Hepatocyte (in vitro differentiated cells): Measurements from ENCODE around the gene PLAAT3. TPM values are rescaled to one million over a fixed set of nuclear protein-coding genes. Genes with fewer than 3 reads are reported as not detected.

Experiments
- DNase-seq: peaks from one replicate; pipeline ENCODE4 v3.0.0-alpha.2; 2016; ENCODE audit warnings: low spot score
- H2AFZ ChIP-seq: fragments of 200-600 bp; sonication (generic); 2 replicates; pipeline ENCODE4 v1.6.0; 2016; ENCODE audit warnings: antibody characterized with exemption, mild to moderate bottlenecking
- H3K27ac ChIP-seq: fragments of 200-600 bp; sonication (generic); 2 replicates; pipeline ENCODE4 v1.5.1; 2016; ENCODE audit warnings: mild to moderate bottlenecking
- H3K27me3 ChIP-seq: fragments of 200-600 bp; sonication (generic); 2 replicates; pipeline ENCODE4 v1.6.1; 2016
- H3K36me3 ChIP-seq: fragments of 200-600 bp; sonication (generic); replicated peaks from 2 replicates; pipeline ENCODE4 v1.5.1; 2016; ENCODE audit warnings: low read depth; ENCODE audit not compliant: insufficient read depth
- H3K4me1 ChIP-seq: fragments of 200-600 bp; sonication (generic); 2 replicates; pipeline ENCODE4 v1.5.1; 2016; ENCODE audit warnings: mild to moderate bottlenecking, moderate library complexity; ENCODE audit not compliant: insufficient read depth
- H3K4me2 ChIP-seq: fragments of 200-600 bp; sonication (generic); 2 replicates; pipeline ENCODE4 v1.6.0; 2016
- H3K4me3 ChIP-seq: fragments of 200-600 bp; sonication (generic); 2 replicates; pipeline ENCODE4 v1.5.1; 2016; ENCODE audit warnings: mild to moderate bottlenecking
- H3K79me2 ChIP-seq: fragments of 200-600 bp; sonication (generic); 2 replicates; pipeline ENCODE4 v1.6.0; 2017; ENCODE audit warnings: mild to moderate bottlenecking
- H3K9me2 ChIP-seq: fragments of 200-600 bp; sonication (generic); replicated peaks from 2 replicates; pipeline ENCODE4 v1.6.0; 2017; ENCODE audit warnings: mild to moderate bottlenecking; ENCODE audit not compliant: insufficient read depth
- H3K9me3 ChIP-seq: fragments of 200-600 bp; sonication (generic); 2 replicates; pipeline ENCODE4 v1.5.1; 2016; ENCODE audit warnings: low read depth, mild to moderate bottlenecking
- H4K20me1 ChIP-seq: fragments of 200-600 bp; sonication (generic); 2 replicates; pipeline ENCODE4 v1.6.0; 2016; ENCODE audit warnings: mild to moderate bottlenecking; ENCODE audit not compliant: insufficient read depth, poor library complexity, severe bottlenecking
- EZH2 ChIP-seq: fragments of 200-600 bp; sonication (generic); IDR thresholded peaks from 2 replicates; pipeline ENCODE4 v1.6.1; 2016; ENCODE audit warnings: antibody characterized with exemption, mild to moderate bottlenecking, borderline replicate concordance
- EZH2phosphoT487 ChIP-seq: fragments of 200-600 bp; sonication (generic); IDR thresholded peaks from one replicate; pipeline ENCODE4 v1.6.1; 2018; ENCODE audit warnings: antibody characterized with exemption, mild to moderate bottlenecking, low read depth, moderate library complexity; ENCODE audit not compliant: unreplicated experiment, severe bottlenecking
- WGBS: methylation state at CpG from one replicate; pipeline ENCODE4 v1.1.6; 2016; ENCODE audit warnings: low lambda C conversion rate; ENCODE audit errors: missing lambda C conversion rate; 5-methylcytosine and 5-hydroxymethylcytosine counted together
- polyA plus RNA-seq: library from polyadenylated mRNA; unstranded; fragments of >200 nt; fragmentation: Nextera tagmentation; extraction: Ambion mirVana; gene quantifications from 2 replicates; pipeline ENCODE4 v1.2.1, GENCODE V29; 2016
- total RNA-seq: library from RNA; depleted of rRNA; stranded (reverse); fragments of >200 nt; gene quantifications from 2 replicates; pipeline ENCODE4 v1.2.3, GENCODE V29; 2014
- TF ChIP-seq, protein P1 (sequence below): fragments of 200-600 bp; sonication (generic); IDR thresholded peaks from 2 replicates; pipeline ENCODE4 v1.5.1; 2016; ENCODE audit warnings: antibody characterized with exemption, mild to moderate bottlenecking; ENCODE audit not compliant: poor library complexity

Gene PLAAT3
- total and polyA plus RNA-seq, 2 experiments from 2014 or later = 32.4 to 49.6 TPM

DNA sequence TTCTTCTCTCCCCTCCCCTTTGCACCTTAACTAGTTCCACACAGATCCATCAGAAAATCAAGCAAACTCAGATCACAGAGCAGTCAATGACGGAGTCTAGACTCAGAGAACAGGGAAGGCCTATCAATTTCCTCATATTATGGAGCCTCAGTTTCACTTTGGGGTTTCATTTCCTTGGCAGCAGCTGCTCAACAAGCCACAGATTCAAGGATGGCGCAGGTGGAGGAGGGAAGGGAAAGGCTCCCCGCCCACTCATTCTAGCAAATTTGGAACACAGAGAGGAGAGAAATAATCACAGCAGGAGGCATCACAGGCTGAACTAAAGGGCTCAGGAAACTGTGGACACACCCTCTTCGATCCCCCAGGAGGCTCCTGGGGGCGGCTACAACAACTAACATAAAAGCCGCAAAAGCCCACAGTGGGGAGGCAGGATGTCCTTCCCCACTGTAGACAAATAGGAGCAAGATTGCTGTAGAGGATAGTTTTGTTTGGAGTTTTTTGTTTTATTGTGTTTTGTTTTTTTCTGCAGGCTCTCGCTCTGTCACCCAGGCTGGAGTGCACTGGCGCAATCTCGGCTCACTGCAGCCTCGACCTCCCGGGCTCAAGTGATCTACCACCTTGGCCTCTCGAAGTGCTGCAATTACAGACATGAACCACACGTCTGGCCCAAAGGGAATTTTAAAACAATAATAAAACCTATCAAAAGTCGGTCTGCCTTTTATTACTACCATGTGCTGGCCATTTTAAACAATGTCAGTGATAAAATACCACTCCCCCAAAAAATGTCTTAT lies 3.4 kb downstream of the PLAAT3 start:
- no peak for TF ChIP-seq EZH2phosphoT487
- TF ChIP-seq EZH2 = no peak
- TF ChIP-seq, protein P1, sequence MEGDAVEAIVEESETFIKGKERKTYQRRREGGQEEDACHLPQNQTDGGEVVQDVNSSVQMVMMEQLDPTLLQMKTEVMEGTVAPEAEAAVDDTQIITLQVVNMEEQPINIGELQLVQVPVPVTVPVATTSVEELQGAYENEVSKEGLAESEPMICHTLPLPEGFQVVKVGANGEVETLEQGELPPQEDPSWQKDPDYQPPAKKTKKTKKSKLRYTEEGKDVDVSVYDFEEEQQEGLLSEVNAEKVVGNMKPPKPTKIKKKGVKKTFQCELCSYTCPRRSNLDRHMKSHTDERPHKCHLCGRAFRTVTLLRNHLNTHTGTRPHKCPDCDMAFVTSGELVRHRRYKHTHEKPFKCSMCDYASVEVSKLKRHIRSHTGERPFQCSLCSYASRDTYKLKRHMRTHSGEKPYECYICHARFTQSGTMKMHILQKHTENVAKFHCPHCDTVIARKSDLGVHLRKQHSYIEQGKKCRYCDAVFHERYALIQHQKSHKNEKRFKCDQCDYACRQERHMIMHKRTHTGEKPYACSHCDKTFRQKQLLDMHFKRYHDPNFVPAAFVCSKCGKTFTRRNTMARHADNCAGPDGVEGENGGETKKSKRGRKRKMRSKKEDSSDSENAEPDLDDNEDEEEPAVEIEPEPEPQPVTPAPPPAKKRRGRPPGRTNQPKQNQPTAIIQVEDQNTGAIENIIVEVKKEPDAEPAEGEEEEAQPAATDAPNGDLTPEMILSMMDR = no peak
- Histone ChIP-seq H3K79me2 (peaks cover 33% of the 10 kb centered on the region), H3K9me3 (no peaks in the 10 kb centered on the region), H3K27me3 (no peaks in the 10 kb centered on the region), H2AFZ (no peak overlapping the region), H3K27ac (peak overlapping the region; percentile 39), H3K36me3 (no peaks in the 10 kb centered on the region), H3K4me1 (peaks cover 21% of the 10 kb centered on the region), H4K20me1 (no peaks in the 10 kb centered on the region), H3K4me3 (no peak overlapping the region), H3K9me2 (no peaks in the 10 kb centered on the region), H3K4me2 (peak overlapping the region; percentile 99)
- DNase-seq = no peak
- WGBS = 55% methylated on average over 14 of the region's 14 CpGs

DNA sequence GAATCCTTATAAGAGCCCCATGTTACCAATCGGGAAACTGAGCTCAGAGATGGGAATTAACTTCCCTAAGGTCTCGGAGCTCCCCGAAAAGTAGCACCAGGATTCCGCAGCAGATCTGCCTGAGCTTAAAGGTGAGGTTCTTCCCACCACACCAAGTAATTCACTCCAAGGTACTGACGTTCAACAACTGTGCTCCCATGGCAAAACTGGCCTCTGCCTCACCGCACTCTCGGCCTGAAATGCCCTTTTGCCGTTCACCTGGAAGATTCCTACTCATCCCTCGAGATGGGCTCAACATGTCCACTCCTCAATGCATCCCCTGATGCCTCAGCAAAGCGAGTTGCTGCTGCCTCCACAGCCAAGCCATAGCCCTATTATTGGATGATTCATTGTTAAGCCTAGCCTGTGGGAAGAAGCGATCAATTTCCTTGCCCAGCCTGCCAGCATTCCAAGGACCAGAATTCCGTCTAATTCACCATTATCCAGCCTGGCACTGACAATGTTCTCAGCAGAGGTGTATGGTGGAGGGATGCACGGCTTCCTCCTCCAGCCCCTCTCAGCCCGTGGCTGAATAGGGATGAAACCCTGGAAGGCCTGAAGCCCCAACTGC lies 4.2 kb downstream of the PLAAT3 start:
- no peak for DNase-seq
- Histone ChIP-seq H3K4me1 (peaks cover 21% of the 10 kb centered on the region), H3K9me3 (no peaks in the 10 kb centered on the region), H3K79me2 (peaks cover 36% of the 10 kb centered on the region), H3K4me2 (no peak overlapping the region), H3K36me3 (no peaks in the 10 kb centered on the region), H4K20me1 (no peaks in the 10 kb centered on the region), H3K27ac (no peak overlapping the region), H3K27me3 (no peaks in the 10 kb centered on the region), H3K9me2 (no peaks in the 10 kb centered on the region), H3K4me3 (no peak overlapping the region), H2AFZ (no peak overlapping the region)
- TF ChIP-seq EZH2 (no peak), EZH2phosphoT487 (no peak)
- TF ChIP-seq, protein P1 = no peak
- 92% methylated on average over 14 of the region's 14 CpGs for WGBS

DNA sequence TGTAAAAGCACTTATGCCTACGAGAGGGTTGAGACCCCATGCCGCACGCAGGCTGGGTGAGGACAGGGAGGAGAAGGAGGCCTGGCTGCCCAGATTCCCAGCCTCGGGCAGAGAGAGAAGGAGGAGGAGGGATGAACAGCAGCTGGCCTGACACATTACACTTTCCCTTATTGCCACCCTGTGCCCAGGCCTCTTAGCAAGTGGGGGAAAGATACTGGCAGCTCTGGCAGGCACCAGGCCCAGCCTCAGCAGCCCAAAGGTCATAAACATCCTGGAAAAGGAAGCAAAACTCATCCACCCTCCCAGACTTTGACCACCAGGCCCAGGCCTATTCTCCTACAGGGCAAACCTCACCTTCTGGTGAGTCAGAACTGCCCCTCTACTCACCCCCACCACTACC lies 4.7 kb downstream of the PLAAT3 start:
- peaks cover 21% of the 10 kb centered on the region for H3K4me1 ChIP-seq
- TF ChIP-seq, protein P1 = no peak
- TF ChIP-seq EZH2phosphoT487 (no peak), EZH2 (no peak)
- no peak for DNase-seq
- H3K4me3 ChIP-seq = no peak overlapping the region
- H3K27me3 ChIP-seq = no peaks in the 10 kb centered on the region
- 83% methylated on average over 4 of the region's 4 CpGs for WGBS
- no peak overlapping the region for H2AFZ ChIP-seq
- H4K20me1 ChIP-seq = no peaks in the 10 kb centered on the region
- no peaks in the 10 kb centered on the region for H3K36me3 ChIP-seq
- H3K9me2 ChIP-seq = no peaks in the 10 kb centered on the region
- peaks cover 36% of the 10 kb centered on the region for H3K79me2 ChIP-seq
- H3K27ac ChIP-seq = peak overlapping the region; percentile 16
- H3K9me3 ChIP-seq = no peaks in the 10 kb centered on the region
- H3K4me2 ChIP-seq = no peak overlapping the region
